Occipital lobe (tissue), 2 donors: ENCODE data around the gene ASF1B. TPM values are rescaled to one million over a fixed set of nuclear protein-coding genes. Genes with fewer than 3 reads are reported as not detected.
"Not testable (repeated sequence)": the region's sequence is repeated elsewhere in the genome, so short reads cannot be mapped to it uniquely, and the experiment has no call there.

Experiments used
- DNase-seq: peaks from one replicate; lab custom pipeline; 2025; lab: John Stamatoyannopoulos, UW
- total RNA-seq: library from RNA; depleted of rRNA; stranded (reverse); fragments of >200 nt; gene quantifications from one replicate; pipeline ENCODE4 v1.2.3, GENCODE V29; 2014

Gene ASF1B
- total RNA-seq, 1 donor from 2014 or later, result 1.4 TPM

DNA sequence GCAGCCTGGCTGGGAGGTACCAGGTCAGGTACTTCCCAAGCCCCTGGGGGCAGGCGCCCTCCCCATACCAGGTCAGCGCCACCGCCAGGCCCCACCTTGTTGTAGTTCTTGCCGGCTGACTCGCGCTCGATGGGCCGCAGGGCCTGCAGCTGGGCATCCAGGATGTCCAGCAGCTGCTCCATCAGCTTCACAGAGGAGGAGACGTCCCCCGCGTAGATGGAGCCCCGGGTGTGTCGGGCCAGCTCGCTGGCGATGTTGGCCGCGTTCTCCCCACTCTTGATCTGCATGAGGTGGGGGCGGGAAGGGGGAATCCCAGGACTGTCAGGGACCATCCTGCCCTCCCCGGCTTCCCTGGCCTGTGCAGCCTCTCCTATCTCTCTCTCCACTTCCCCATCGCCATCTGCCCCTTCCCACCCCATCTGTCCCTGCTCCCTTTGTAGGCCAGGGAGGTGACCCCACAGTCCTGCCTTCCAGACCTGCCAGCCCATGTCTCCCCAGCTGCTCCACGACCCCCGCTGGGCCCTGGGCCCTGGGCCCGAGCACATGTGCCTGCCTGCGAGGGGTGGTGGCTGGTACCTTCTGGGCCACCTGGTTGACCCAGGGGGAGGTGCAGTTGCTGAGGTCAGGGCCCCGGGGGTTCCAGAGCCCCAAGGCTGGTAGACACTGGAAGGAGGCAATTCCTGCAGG is 23.8 kb upstream of the ASF1B start:
- DNase-seq, result no peak

DNA sequence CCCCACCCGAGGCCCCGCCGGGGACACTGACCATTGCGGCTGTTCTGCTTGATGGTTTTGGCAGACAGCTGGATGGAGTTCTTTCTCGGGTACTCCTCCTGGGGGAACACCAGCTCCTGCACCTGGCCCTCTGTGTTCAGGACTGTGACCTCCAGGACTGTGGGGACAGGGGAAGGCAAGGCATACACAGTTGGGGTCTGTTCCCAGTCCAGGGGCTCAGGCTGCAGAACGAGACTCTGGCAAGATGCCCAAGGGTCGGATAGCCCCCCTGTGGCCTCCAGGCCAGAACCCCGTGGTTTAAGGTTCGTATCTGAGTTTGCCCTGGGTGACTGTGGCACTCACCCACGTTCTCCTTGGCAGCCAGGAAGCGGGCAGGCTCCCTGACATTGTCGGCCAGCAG is 22.7 kb upstream of the ASF1B start:
- DNase-seq, result no peak

DNA sequence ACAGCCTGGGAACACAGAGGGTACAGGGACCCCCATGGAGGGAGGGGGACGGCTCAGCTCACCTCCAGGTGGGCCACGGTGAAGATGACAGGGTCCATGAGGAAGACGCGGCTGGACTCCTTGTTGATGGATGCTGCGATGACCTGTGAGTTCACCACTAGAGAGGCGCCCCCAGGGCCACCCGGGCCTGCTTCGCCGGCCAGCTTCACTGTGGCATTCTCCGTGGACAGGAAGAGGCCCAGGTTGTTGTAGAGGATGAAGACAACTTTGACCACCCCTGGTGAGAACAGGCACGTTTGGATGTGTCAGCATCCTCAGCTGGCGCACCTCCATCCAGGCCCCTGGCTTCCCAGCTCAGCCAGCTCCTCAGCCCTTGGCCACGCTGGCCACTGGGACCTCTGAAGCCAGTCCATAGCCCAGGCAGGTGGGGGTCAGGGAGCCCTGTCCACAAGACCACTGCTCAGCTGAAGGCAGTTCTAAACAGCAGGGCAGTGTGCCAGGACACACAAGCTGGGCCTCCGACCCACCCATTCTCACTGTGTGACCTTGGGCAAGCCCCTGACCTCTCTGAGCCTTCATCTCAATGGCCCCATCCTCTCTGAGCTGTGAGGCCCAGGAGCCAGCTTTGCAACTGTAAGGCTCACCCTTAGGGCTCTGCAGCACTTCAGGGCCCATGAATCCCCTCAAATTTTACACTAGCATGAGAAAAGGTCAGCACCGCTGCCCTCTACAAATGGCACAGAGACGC is 22.1 kb upstream of the ASF1B start:
- DNase-seq, result no peak

DNA sequence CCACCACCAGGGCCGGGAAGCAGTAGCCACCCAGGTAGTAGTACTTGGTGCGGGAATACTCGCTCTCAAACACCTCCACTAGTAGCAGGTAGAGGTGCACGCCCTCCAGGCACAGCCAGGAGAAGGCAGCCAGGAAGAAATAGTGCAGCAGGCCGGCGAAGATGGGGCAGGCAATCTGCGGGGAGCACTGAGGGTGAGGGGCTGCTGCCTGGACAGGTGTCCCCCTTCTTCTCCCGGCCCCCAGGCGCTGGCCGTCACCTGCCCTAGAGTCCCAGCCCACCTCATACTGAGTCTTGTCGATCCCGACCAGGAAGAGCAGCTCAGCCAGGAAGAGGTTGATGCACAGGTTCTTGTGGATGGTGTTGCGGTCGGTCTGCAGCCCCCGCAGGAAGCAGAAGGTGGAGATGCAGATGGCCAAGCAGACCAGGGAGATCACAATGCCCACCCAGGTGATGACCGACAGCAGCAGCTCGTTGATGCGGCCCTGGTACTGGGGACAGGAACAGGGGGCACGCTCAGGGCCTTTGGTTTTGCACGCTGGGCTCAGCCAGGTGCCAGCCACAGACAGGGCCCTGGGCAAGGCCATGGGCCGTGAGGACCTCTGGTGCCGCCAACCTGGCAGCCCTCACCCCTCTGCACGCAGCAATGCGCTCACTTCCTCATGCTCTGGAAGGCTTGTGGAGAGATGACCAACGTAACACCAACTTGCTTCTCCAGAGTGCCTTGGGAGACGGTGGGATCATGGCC is 20.8 kb upstream of the ASF1B start:
- DNase-seq, result no peak

DNA sequence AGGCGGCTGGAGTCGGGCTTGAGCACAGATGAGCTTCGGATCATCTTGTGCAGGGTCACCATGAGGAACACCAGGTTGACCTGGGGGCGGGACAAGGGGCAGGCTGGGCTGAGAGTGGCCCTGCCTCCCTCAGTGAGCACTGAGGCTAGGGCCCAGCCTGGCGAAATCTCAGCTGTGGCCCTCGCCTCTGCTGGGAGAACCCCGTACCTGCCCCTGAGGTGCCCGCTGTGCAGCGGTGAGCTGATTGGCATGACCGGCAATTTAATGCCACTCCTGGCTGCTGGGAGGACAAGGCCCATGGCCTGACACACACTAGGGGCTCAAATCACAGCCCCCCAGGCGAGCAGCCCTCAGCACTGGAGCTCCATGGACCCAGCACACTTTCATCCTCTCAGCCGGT is 19.7 kb upstream of the ASF1B start:
- DNase-seq, result no peak

DNA sequence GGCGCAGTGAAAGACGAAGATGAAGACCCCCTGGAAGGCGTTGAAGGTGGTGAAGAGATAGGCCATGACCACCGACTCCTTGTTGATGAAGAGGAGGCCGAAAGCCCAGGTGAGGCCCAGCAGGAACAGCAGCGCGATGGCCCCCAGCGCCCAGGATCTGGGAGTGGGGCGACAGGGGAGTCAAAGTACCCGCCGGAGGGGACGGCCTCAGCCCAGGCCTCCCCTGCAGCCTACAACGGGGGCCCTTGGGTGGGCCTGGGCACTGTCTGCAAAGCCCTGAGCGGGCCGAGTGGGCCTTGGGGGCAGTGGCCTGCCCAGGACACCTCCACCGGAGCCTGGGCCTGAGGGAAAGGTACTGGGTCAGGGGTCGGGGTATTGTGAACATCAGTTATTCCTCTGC is 19.0 kb upstream of the ASF1B start:
- no peak for DNase-seq

DNA sequence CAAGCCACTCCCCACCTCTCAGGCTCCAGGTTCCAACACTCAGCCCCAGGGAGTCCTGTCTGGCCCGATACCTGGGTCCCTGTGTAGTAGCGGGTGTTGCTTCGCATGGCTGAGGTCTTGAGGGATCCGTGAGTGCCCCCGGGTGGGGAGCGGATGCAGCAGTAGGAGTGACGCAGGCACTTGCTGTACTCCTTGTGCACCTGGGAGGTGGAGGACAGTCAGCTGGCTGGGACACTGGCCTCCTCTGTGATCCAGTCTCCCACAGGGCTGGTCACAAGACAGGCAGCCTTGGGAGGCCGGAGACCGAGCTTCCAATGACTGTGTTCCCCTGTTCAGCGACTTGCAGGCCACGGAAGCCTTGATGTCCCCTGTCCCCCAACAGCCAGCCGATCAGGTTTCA is 16.3 kb upstream of the ASF1B start:
- DNase-seq, result no peak

DNA sequence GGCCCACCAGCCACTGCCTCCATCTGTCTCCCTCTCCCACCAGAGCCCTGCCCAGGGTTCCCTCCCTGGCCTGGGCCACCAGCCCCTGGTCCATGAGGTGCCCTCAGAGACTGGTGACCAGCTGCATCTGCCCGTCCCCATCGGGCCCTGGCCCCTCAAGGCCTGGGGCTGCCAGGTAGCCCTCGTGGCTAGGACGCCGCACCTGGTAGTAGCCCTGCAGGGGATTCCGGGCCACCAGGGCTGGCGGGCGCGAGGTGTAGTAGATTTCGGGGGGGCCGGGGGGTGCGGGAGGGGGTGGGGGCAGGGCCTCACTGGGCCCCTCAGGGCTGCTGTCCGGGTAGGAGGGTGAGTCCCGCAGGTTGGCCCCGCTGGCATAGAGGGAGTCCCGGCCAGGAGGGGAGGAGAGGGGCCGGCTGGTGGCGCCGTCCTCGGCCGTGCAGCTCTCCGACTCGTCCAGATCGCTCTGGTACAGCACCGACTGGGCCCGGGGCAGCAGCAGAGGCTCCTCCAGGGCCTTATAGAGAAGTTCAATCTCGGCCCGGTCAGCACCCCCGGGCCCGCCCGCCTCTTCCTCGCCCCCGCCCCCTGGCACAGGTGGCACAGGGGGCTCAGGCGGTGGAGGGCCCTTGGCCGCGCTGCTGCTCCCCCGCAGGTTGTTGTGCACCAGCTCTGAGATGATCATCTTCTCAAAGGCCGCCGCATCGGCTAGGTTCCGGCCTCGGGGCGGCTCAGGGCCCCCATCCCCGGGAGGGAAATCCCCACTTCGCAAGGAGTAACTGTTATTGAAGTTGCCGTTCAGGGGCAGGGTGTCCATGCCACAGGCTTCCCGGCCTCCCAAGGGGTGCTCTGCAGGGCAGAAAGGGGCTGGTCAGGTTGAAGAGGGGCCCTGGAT is 14.6 kb upstream of the ASF1B start:
- no peak for DNase-seq

DNA sequence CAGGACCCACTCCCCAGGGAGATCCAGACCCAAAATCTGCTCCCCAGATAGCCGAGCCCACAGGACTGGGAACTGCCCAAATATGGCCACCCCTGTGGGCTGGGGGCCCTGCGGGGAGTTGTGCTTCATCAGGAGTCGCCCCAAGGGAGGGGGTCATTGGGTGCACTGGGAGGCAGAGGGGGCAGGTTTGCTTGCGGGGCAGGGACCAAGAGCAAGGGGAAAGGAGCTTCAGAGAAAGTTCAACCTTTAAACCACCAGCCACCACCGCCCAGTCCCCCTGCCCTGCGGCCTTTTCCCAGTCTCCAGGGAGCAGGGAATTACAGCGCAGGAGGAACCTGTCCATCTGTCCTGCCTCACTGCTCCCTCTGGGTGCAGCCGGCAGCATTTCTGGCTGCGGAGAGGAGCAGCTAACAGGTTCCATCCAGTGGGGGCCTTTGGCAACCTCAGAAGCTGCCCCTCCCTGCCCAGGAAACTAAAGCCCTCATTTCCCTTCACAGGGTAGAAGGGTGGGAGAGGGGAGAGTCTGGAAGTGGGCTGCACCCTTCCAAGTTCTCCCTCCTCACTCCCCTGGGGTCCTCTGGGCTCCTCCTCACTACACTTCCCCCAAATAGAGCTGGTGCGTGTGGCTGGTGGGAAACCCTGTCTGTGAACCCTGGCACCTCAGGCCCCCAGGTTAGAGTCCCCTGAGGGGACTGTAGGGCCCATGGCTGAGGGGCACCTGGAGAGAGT is 13.8 kb upstream of the ASF1B start:
- DNase-seq, result no peak

DNA sequence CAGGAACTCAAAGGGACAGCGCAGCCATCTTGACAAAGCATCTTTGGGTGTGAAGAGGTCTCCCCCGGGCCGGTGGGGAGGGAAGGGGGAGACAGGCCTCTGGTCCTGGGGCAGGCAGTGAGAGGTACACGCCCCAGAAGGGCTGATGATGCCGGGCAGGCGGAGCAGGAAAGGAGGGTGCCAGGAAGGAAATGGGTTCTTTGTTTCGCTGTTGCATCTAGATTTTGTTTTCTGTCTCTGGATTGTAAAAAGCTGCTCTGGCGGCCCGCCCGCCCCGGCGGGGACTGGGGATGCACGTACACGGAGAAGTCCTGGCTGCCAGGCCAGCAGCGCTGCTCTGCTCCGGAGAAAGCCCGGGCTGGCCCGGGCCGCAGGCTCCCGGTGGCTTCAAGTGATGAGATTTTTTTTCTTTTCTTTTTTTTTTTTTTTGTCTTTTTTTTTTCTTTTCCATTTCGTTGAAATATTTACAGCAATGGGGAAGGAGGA is 13.2 kb upstream of the ASF1B start:
- DNase-seq, result peak; percentile 35

DNA sequence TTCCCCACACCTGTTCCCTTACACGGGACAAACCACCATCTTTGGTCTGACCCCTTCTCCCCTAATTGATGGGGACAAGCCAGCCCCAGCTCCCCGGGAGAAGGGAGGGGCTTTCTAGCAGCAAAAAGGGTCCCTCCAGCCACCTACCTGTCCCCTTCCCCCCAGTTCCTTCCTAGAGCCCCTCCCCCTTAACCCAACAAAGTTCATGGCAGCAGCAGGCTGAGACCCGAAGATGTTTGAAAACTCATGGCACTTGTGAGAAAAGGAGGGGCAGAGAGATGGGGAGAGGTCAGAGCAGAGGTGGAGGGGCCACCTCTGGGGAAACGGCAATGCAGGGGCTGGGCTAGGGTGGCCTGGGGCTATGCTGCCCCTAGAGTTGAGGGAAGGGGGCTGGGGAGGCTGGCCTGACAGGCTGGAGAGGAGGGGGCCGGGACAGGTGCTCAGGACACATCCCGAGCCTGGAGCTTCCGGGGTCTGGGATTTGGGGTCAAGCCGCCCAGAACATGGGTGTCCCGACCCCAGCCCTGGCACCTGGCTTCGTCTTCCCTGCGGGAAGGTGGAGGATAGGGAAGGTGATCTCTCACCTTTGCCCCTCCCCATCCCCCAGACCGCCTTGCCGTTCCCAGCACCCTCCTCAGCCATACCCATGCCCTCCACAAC is 12.5 kb upstream of the ASF1B start:
- DNase-seq, result no peak

DNA sequence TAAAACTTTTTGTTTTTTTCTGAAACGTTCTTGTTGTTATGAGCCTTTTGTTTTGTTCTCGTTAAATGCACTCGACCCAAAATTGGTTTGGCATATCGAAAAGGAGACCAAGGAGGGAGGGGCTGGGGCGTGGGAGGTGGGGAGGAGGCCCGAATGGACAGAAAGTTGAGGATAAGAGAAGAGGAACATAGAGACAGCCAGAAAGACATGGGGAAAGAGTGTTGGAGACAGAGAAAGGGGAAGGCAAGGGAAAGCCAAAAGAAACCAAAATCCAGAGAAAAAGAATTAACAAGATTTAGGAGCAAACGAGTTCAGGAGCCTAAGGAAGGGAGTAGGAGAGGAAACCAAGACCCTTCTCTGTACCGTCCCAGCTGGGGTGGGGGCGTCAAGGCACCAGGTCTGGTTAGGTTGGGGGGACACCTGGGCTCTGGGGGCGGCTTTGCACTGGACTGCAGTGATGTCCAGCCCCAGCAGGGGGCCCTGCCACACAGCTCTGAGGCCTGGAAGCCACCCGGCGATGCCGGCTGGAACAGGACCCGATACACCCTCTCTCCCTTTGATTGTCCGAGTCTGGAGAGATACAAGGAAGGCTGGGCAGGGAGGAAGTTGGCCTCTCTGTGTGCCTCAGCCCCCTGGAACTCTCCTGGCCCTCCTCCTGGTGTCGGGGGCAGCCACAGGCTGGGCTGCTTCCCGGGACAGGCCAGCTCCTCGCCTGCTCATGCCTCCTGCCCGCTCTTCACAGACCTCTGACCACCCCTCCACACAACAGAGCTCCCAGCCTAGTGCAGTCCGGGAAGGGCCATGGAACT is 11.6 kb upstream of the ASF1B start:
- DNase-seq, result peak; percentile 29

DNA sequence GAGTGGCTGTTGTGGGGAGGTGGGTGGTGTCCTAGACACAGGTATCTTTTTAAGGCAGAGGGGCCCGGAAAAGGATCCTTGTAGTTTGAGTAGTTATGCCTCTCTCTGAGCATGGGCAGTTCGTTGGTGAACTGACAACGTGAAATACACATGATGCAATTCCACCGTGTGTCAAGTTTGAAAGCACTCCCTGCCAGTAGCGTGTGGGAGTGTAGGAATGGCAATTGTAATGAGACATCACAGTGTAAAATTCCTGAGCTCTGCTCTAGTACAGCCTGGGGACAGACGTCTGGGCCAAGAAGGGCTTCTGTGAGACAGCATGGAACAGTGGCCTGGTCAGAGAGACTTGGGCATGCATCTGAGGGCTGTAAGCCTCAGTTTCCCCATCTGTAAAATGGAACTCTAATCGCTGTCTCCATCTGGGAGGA is 10.4 kb upstream of the ASF1B start:
- DNase-seq, result no peak

DNA sequence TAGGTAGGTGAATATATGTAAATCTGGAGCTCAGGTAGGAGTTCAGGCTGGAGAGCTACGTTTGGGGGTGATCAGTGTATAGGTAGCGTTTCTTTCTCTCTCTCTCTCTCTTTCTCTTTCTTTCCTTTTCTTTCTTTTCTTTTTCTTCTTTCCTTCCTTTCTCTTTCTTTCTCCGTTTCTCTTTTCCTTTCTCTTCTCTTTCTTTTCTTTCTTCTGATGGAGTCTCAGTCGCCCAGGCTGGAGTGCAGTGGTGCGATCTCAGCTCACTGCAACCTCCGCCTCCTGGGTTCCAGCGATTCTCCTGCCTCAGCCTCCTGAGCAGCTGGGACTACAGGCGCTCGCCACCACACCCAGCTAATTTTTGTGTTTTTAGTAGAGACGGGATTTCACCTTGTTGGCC is 9.8 kb upstream of the ASF1B start:
- not testable (repeated sequence) for DNase-seq

DNA sequence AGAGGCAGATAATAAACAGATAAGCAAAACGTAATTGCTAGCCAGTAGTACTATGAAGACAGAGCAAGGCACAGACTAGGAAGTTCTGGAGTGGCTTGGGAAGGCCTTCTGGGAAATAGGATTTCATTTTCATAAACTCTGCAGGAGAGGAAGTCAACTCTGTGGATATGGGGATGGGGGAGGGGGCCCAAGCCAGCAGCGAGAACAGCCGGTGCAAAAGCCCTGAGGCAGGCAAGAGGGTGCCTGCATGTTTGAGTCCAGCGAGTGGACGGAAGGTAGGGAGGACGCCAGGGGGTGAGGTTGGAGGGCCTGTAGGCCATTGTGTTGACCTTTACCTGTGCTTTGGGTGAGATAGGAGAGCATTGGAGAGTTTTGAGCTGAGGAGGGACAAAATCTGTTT is 9.0 kb upstream of the ASF1B start:
- DNase-seq, result no peak

DNA sequence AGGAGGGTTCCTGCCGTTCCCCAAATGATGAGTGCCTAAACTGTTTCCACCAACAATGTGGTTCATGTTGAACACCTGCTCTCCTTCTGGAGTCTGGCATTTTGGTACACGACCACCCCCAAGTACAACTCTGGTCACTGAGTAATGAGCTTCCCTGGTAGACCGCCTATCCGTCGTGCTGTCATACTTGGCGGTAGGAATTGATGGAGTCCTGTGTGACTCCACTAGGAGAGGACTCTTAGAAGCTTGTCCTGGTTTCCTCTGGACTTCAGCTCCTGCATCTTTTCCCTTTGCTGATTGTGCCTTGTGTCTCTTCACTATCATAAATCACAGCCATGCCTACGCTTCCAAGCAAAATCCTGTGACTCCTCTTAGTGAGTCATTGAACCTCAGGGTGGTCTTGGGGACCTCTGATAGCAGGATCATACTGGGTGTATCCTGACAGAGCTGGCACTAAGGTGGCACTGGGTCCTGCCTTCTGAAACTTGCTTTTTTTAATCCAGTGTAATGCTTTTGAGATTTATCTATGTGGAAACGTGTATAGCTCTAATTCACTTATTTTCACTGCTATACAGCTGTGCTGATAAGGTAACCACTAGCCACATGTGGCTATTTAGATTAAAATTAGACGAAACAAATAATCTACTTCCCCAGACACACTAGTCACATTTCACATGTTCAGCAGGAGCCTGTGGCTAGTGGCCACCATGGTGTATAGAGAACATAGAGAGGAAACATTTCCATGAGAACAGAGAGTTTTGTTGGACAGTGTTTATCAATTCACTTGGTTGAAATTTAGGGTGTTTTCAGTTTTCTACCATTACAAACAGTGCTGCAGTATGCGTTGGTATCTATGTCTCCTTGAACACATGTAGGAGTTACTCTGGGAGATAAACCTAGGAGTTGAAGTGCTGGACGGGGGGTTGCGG is 6.1 kb upstream of the ASF1B start:
- no peak for DNase-seq

DNA sequence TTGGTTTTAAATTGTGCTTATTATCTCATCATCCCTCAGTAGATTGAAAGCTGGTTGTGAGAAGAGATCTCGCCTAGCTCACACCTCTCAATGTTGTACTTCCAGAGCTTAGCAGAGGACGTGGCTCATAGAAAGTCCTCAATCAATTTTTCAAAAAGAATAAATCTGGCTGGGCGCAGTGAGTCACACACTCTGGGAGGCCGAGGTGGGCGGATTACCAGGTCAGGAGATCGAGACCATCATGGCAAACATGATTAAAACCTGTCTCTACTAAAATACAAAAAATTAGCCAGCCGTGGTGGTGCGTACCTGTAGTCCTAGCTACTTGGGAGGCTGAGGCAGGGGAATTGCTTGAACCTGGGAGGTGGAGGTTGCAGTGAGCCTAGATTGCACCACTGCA is 4.7 kb upstream of the ASF1B start:
- DNase-seq, result no peak

DNA sequence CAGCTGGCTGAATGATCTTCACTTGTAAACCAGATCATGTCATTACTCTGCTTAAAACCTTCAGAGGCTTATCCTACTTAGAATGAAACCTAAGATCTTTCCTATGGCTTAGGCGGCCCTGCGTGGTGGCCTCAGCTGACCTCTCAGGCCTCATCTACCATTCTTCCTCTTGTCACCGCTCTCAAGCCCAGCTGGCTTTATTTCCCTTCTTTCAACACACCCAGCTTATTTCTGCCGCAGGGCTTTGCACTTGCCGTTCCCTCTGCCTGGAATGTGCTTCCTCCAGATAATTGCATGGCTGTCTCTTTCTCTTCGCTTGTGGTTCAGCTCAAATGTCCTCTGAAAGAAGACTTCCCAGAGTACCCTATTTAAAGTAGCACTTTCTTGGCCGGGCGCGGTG is 3.6 kb upstream of the ASF1B start:
- DNase-seq, result no peak
